Measurements from ENCODE around the gene HELZ2. TPM values are rescaled to one million over a fixed set of nuclear protein-coding genes. Genes with fewer than 3 reads are reported as not detected.

The HELZ2 gene
- total RNA-seq, 2 experiments from 2014 or later = 22.2 to 22.6 TPM

- Mint-ChIP-seq H3K36me3 (no peaks in the 10 kb centered on the region), H3K4me1 (peaks cover 3% of the 10 kb centered on the region), H3K4me3 (no peak overlapping the region), H3K27ac (no peak overlapping the region), H3K27me3 (peaks cover 13% of the 10 kb centered on the region), H3K9me3 (no peaks in the 10 kb centered on the region)
- DNase-seq = no peak
Observed at GRCh38 chr20:63546256-63546955, 27.6 kb downstream of the HELZ2 start.

- H3K4me1 Mint-ChIP-seq = peaks cover 3% of the 10 kb centered on the region
- no peak overlapping the region for H3K4me3 Mint-ChIP-seq
- H3K9me3 Mint-ChIP-seq = no peaks in the 10 kb centered on the region
- peaks cover 13% of the 10 kb centered on the region for H3K27me3 Mint-ChIP-seq
- H3K36me3 Mint-ChIP-seq = no peaks in the 10 kb centered on the region
- no peak for DNase-seq
- no peak overlapping the region for H3K27ac Mint-ChIP-seq
Observed at GRCh38 chr20:63545814-63546213, 28.2 kb downstream of the HELZ2 start.

- Mint-ChIP-seq H3K4me3 (no peak overlapping the region), H3K27ac (no peak overlapping the region), H3K27me3 (peaks cover 10% of the 10 kb centered on the region), H3K9me3 (no peaks in the 10 kb centered on the region), H3K4me1 (peaks cover 3% of the 10 kb centered on the region), H3K36me3 (no peaks in the 10 kb centered on the region)
- DNase-seq = no peak
Observed at GRCh38 chr20:63544958-63545516, 29.0 kb downstream of the HELZ2 start.

- H3K4me1 Mint-ChIP-seq = peaks cover 3% of the 10 kb centered on the region
- H3K36me3 Mint-ChIP-seq = no peaks in the 10 kb centered on the region
- no peak overlapping the region for H3K4me3 Mint-ChIP-seq
- H3K27ac Mint-ChIP-seq = no peak overlapping the region
- H3K27me3 Mint-ChIP-seq = peaks cover 6% of the 10 kb centered on the region
- no peak for DNase-seq
- no peaks in the 10 kb centered on the region for H3K9me3 Mint-ChIP-seq
Observed at GRCh38 chr20:63544241-63544957, 29.6 kb downstream of the HELZ2 start.

GRCh38 chr20:63543733-63544132 lies 30.3 kb downstream of the HELZ2 start:
- Mint-ChIP-seq H3K27me3 (peaks cover 3% of the 10 kb centered on the region), H3K4me3 (no peak overlapping the region), H3K9me3 (no peaks in the 10 kb centered on the region), H3K27ac (no peak overlapping the region), H3K4me1 (peaks cover 2% of the 10 kb centered on the region), H3K36me3 (no peaks in the 10 kb centered on the region)
- no peak for DNase-seq

DNA sequence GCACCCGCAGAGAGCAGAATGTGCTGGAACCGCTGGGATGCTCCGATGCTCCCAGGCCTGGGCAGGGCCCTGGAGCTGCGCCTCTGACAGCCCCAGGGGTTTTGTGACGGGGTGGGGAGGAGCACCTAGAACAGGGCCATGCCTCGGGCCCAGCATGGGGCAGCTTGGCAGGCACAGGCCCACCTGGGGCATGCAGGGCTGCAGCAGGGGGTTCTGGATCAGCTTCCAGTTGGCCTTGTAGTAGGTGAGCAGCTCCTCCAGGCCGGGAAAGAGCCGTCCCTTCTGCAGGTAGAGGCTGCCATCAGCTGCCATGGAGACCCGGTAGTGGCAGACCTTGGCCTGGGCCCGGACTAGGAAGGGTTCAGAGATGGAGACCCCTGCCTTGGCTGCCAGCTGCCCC lies 30.9 kb downstream of the HELZ2 start:
- no peak overlapping the region for H3K4me3 Mint-ChIP-seq
- H3K36me3 Mint-ChIP-seq = no peaks in the 10 kb centered on the region
- no peaks in the 10 kb centered on the region for H3K27me3 Mint-ChIP-seq
- H3K4me1 Mint-ChIP-seq = peaks cover 2% of the 10 kb centered on the region
- H3K27ac Mint-ChIP-seq = no peak overlapping the region
- H3K9me3 Mint-ChIP-seq = no peaks in the 10 kb centered on the region
- DNase-seq = no peak

GRCh38 chr20:63542696-63543095 lies 31.3 kb downstream of the HELZ2 start:
- Mint-ChIP-seq H3K9me3 (no peaks in the 10 kb centered on the region), H3K4me1 (peaks cover 2% of the 10 kb centered on the region), H3K36me3 (no peaks in the 10 kb centered on the region), H3K27ac (no peak overlapping the region), H3K27me3 (no peaks in the 10 kb centered on the region), H3K4me3 (no peak overlapping the region)
- no peak for DNase-seq

- Mint-ChIP-seq H3K9me3 (no peaks in the 10 kb centered on the region), H3K27ac (no peak overlapping the region), H3K4me3 (no peak overlapping the region), H3K4me1 (peaks cover 3% of the 10 kb centered on the region), H3K27me3 (no peaks in the 10 kb centered on the region), H3K36me3 (no peaks in the 10 kb centered on the region)
- DNase-seq = no peak
Observed at GRCh38 chr20:63542031-63542559, 31.9 kb downstream of the HELZ2 start.

GRCh38 chr20:63541371-63541770 lies 32.7 kb downstream of the HELZ2 start:
- Mint-ChIP-seq H3K27me3 (no peaks in the 10 kb centered on the region), H3K9me3 (no peaks in the 10 kb centered on the region), H3K4me3 (no peak overlapping the region), H3K36me3 (no peaks in the 10 kb centered on the region), H3K27ac (no peak overlapping the region), H3K4me1 (peaks cover 3% of the 10 kb centered on the region)
- DNase-seq = no peak

- no peaks in the 10 kb centered on the region for H3K27me3 Mint-ChIP-seq
- no peak for DNase-seq
- no peaks in the 10 kb centered on the region for H3K36me3 Mint-ChIP-seq
- H3K4me3 Mint-ChIP-seq = no peak overlapping the region
- peaks cover 5% of the 10 kb centered on the region for H3K4me1 Mint-ChIP-seq
- H3K27ac Mint-ChIP-seq = no peak overlapping the region
- no peaks in the 10 kb centered on the region for H3K9me3 Mint-ChIP-seq
Observed at GRCh38 chr20:63540417-63541186, 33.4 kb downstream of the HELZ2 start.

- Mint-ChIP-seq H3K4me3 (no peak overlapping the region), H3K36me3 (no peaks in the 10 kb centered on the region), H3K27ac (no peak overlapping the region), H3K27me3 (no peaks in the 10 kb centered on the region), H3K9me3 (no peaks in the 10 kb centered on the region), H3K4me1 (peaks cover 5% of the 10 kb centered on the region)
- no peak for DNase-seq
Observed at GRCh38 chr20:63539441-63540370, 34.3 kb downstream of the HELZ2 start.

- H3K27me3 Mint-ChIP-seq = no peaks in the 10 kb centered on the region
- H3K36me3 Mint-ChIP-seq = no peaks in the 10 kb centered on the region
- H3K4me3 Mint-ChIP-seq = no peak overlapping the region
- DNase-seq = no peak
- no peak overlapping the region for H3K27ac Mint-ChIP-seq
- peaks cover 5% of the 10 kb centered on the region for H3K4me1 Mint-ChIP-seq
- no peaks in the 10 kb centered on the region for H3K9me3 Mint-ChIP-seq
Observed at GRCh38 chr20:63539092-63539430, 35.0 kb downstream of the HELZ2 start.

DNA sequence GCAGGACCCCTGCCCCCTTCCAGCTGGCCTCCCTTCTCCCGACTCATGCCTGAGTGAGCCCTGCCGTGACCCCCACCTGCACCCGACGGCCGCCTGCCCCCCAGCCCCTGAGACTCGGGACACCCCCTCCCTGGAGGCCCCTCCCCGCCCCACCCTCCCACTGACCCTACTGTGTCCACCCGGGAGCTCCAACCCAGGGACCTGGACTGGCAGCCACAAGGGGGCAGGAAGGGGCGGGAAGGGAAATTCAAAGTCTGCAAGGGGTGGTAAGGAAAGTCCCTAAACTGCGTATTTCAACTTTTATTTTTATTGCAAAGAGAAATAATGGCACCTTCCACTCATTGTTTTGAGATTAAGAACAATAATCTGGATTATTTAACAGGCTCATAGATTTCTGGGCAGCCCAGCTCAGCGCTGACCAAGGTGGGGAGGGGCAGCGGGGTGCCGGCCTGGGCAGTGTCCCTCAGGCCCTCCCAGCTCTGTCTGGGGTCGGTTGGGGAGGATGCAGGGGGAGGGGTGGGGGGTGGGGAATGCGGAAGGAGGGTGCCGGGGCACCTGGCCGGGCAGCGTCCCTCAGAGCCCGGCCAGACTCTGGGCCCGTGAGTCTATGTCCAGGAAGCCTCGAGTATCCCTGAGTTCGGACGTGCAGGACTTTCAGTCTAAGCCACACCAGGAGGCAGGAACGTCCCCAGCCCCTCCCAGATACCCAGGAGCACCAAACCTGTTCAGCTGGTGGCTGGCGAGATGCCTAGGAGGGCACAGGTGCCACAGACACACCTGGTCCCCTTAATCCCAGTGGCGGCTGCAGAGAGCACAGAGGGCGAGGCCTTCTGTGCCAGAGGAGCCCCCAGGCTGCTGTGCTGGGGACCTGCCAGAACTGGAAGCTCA lies 35.6 kb downstream of the HELZ2 start:
- no peaks in the 10 kb centered on the region for H3K36me3 Mint-ChIP-seq
- peak; percentile 42 for DNase-seq
- peak overlapping the region; percentile 74 for H3K4me3 Mint-ChIP-seq
- H3K9me3 Mint-ChIP-seq = no peaks in the 10 kb centered on the region
- H3K27me3 Mint-ChIP-seq = no peaks in the 10 kb centered on the region
- H3K4me1 Mint-ChIP-seq = peaks cover 5% of the 10 kb centered on the region
- H3K27ac Mint-ChIP-seq = peak overlapping the region; percentile 82

Data from activated naive CD8-positive, alpha-beta T cell treated with anti-CD3 and anti-CD28 coated beads for 36 hours (primary cell).